Suppressor macrophage treated with lipopolysaccharide for 4 hours (primary cell): ENCODE measurements around the gene DHFR.
"Not testable (repeated sequence)": the region's sequence is repeated elsewhere in the genome, so short reads cannot be mapped to it uniquely, and the experiment has no call there.

Experiments
- DNase-seq: peaks from one replicate; pipeline ENCODE4 v3.0.0-alpha.2; 2020

Gene DHFR

DNA sequence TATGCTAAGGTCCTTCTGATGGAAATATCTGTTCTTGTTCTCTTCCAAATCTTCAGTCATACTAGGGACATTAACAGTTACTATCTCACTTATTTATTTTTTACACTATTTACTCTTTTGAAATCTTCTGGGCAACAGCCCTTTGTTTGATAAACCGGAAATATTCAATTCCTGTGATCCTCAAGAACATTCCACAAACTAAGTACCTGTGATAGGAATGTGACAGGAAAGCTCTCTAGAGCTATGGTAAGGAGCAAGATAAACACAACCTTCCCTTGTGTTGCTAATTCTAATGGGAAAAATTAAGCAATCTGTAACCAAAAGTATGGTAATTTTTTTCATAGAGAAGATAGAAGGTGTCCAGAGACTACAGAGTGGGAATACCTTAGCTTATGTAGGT is 62.7 kb downstream of the DHFR start:
- no peak for DNase-seq

DNA sequence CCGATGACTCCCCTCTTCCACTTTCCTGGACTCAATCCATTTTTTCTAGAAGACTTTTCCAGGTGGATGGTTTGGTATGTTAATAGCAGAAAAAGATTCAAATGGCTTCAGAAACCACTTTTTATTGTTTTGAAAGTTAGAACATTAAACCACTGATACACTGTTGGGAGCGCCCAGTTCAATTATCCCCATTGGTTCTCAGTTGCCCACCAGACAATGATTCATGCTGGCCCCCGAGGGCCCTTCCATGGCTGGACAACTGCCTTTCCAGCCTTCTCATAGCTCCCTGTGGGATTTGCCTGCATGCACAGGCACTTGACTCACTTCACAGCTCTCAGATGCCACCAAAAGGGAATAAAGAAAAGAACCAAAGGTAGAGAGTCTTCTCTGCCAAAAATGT is 63.4 kb downstream of the DHFR start:
- no peak for DNase-seq

DNA sequence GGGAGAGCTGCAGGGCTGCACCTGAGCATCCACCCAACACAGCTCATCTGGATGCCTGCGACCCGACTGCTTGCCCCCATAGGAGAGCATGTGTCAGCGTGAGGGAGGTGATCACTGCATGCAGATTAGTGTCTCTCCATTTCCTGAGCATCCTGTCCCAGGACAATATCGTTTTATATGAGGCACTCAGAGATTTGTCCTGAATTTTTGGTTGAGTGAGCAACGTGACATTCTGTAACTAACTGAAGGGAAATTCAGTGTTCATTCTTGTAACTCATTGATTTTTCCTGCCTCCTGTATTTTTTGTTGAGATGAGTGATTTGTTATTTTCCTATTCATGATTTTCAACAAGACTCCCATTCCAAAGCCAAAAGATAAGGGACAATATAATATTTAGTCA is 64.0 kb downstream of the DHFR start:
- DNase-seq = no peak

DNA sequence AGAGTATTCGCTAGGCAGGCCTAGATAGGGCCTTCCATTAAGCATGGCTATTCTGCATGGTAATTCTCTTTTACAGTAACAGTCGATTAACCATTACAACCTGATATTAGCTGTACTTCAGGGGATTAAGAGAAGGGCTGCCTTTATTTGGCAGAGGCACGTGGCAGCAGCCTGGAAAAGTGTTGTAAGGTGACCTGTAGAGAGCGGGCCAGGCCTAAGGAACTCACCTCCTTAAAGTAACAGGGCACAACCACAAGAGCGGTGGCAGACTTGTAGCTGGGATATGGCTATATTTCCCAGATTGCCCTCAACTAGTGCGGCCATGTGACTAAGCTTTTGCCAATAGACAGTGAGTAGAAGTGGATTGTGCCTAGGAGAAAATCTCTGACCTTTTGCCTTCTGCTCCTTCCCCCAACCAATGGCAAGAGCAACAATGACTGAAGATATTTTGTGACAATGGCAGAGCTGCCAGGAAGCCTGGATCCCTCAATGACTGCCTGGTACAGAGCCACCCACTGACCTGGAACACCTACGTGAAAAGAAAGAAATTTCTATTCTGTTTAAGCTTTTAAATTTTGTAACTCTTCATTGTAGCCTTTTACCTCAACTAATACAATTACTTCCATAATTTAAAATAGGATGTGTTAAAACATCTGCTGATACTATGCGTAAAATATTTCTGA is 65.8 kb downstream of the DHFR start:
- DNase-seq = no peak

DNA sequence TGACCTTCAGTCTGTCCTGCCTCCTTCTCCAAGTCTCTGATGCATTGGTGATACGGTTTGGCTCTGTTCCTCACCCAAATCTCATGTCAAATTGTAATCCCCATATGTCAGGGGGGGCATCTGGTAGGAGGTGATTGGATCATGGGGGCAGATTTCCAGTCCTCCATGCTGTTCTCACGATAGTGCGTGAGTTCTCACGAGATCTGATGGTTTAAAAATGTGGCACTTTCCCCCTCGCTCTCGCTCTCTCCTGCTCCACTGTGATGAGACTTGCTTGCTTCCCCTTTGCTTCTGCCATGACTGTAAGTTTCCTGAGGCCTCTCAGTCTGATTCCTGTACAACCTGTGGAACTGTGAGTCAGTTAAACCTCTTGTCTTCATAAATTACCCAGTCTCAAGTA is 70.0 kb downstream of the DHFR start:
- DNase-seq = no peak

DNA sequence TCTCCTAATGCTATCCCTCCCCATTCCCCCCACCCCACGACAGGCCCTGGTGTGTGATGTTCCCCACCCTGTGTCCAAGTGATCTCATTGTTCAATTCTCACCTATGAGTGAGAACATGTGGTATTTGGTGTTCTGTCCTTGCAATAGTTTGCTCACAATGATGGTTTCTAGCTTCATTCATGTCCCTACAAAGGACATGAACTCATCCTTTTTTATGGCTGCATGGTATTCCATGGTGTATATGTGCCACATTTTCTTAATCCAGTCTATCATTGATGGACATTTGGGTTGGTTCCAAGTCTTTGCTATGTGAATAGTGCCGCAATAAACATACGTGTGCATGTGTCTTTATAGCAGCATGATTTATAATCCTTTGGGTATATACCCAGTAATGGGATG is 74.5 kb downstream of the DHFR start:
- not testable (repeated sequence) for DNase-seq

DNA sequence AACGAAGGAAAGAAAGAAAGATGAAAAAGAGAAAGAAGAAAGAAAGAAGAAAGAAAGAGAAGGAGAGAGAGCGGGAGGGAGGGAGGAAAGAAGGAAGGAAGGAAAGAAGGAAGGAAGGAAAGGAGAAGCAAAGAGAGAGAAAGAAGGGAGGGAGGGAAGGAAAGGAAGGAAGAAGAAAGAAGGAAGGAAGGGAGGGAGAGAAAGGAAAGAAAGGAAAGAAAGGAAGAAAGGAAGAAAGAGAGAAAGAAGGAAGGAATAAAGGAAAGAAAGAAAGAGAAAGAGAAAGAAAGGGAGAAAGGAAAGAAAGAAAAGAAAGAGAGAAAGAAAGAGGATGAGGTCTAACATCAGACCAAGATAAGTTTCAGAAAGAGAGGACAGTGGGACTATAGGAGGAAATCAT is 75.7 kb downstream of the DHFR start:
- DNase-seq = no peak

DNA sequence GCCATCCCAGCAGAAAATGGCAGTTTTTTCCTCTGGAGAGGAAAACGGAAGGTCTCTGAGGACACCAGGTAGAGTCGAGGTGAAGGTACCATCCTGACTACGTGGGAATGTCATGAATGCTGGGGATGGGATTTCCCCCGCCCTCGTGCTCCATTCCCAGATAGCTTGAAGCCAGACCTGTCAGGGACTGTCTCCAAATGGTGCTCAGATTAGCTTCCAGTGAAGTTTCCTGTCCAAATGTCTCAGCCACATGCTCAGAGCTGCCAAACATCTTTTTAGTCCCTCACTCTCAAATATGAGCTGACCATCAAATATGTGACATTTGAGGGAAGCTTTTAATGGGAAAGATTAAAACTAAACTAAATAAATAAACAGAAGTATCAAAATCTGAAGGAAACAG is 77.1 kb downstream of the DHFR start:
- no peak for DNase-seq

DNA sequence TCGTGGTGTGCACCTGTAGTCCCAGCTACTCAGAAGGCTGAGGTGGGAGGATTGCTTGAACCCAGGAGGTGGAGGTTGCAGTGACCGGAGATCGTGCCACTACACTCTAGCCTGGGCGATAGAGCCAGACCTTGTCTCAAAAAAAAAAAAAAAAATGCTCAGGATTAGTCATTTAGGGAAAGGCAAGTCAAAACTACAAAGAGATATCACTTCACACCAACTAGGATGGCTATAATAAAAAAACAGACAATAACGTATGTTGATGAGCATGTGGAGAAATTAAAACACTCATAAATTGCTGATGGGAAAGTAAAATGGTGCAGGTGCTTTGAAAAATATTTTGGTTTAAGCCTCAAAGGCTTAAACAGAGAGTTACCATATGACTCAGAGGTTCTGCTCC is 78.4 kb downstream of the DHFR start:
- DNase-seq = no peak
